IMR-90 (cell line): ENCODE measurements around the gene ADRA1B. TPM values are rescaled to one million over a fixed set of nuclear protein-coding genes. Genes with fewer than 3 reads are reported as not detected.

Experiments used
- ATAC-seq: fragments of 200-7000 bp; cut with Tn5 transposase; 2 replicates; pipeline ENCODE4 v1.9.1; 2020; ENCODE audit warnings: low read depth, mild to moderate bottlenecking, moderate library complexity
- BruUV-seq: library from RNA; stranded (reverse); fragments of 400-500 nt; replicated peaks from 2 replicates; lab custom pipeline; 2021; lab: Mats Ljungman, UMichigan
- CTCF ChIA-PET: fragments of 300-600 bp; formaldehyde crosslinking; extraction: SDS; loops from one replicate; lab custom pipeline; 2021; ENCODE audit warnings: antibody characterized with exemption; lab: Yijun Ruan, JAX
- POLR2A ChIA-PET: fragments of 300-600 bp; sonication (Branson Sonifier 250); formaldehyde crosslinking; loops from one replicate; lab custom pipeline; 2022; ENCODE audit warnings: antibody characterized with exemption; ENCODE audit not compliant: unreplicated experiment; lab: Charles Lee
- DNase-seq: peaks from one replicate; pipeline ENCODE4 v3.0.0; 2013
- H2AFZ ChIP-seq: replicated peaks from 2 replicates; pipeline ENCODE3; 2013; ENCODE audit warnings: low read length, mild to moderate bottlenecking; ENCODE audit not compliant: poor library complexity
- H2AK5ac ChIP-seq: 2 replicates; pipeline ENCODE4 v1.6.1; 2013; ENCODE audit warnings: low read depth, low read length, inconsistent platforms
- H2AK9ac ChIP-seq: replicated peaks from 2 replicates; pipeline ENCODE3; 2013; ENCODE audit warnings: mild to moderate bottlenecking, low read depth, low read length, moderate library complexity; ENCODE audit not compliant: poor library complexity
- H2BK120ac ChIP-seq: 2 replicates; pipeline ENCODE4 v1.6.1; 2013; ENCODE audit warnings: low read depth, low read length, inconsistent platforms
- H2BK15ac ChIP-seq: 3 replicates; pipeline ENCODE4 v1.6.1; 2013; ENCODE audit warnings: low read depth, low read length, inconsistent platforms
- H2BK20ac ChIP-seq: 2 replicates; pipeline ENCODE4 v1.6.1; 2013; ENCODE audit warnings: low read depth, mild to moderate bottlenecking, inconsistent platforms, low read length, moderate library complexity
- H2BK5ac ChIP-seq: 2 replicates; pipeline ENCODE4 v1.6.1; 2013; ENCODE audit warnings: mild to moderate bottlenecking, low read depth, low read length, inconsistent platforms; ENCODE audit not compliant: poor library complexity, severe bottlenecking
- H3K14ac ChIP-seq: replicated peaks from 2 replicates; pipeline ENCODE4 v1.6.1; 2013; ENCODE audit warnings: low read depth, low read length, inconsistent platforms
- H3K18ac ChIP-seq: 2 replicates; pipeline ENCODE4 v1.6.1; 2013; ENCODE audit warnings: low read depth, low read length, control low read depth
- H3K23ac ChIP-seq: 2 replicates; pipeline ENCODE4 v1.6.1; 2013; ENCODE audit warnings: low read depth, low read length, inconsistent platforms
- H3K27ac ChIP-seq: 2 replicates; pipeline ENCODE4 v1.5.1; 2013; ENCODE audit warnings: mild to moderate bottlenecking, control low read depth, low read length; ENCODE audit not compliant: insufficient read depth
- H3K27me3 ChIP-seq: 2 replicates; pipeline ENCODE4 v1.6.1; 2013; ENCODE audit warnings: low read length; ENCODE audit not compliant: control insufficient read depth, insufficient read depth
- H3K36me3 ChIP-seq: 2 replicates; pipeline ENCODE4 v1.6.1; 2013; ENCODE audit warnings: low read length, mixed read lengths; ENCODE audit not compliant: control insufficient read depth, insufficient read depth
- H3K4ac ChIP-seq: 2 replicates; pipeline ENCODE4 v1.6.1; 2013; ENCODE audit warnings: low read depth, low read length, inconsistent platforms
- H3K4me1 ChIP-seq: 2 replicates; pipeline ENCODE4 v1.6.1; 2013; ENCODE audit warnings: low read length, mixed read lengths; ENCODE audit not compliant: control insufficient read depth, insufficient read depth
- H3K4me2 ChIP-seq: 2 replicates; pipeline ENCODE4 v1.6.1; 2013; ENCODE audit warnings: low read depth, mild to moderate bottlenecking, control low read depth, low read length, moderate library complexity
- H3K4me3 ChIP-seq: 2 replicates; pipeline ENCODE4 v1.5.1; 2013; ENCODE audit warnings: low read depth, mild to moderate bottlenecking, control low read depth, low read length, moderate library complexity; ENCODE audit not compliant: insufficient read depth
- H3K56ac ChIP-seq: 2 replicates; pipeline ENCODE4 v1.6.1; 2013; ENCODE audit warnings: low read length, inconsistent platforms; ENCODE audit not compliant: insufficient read depth; ENCODE audit errors: extremely low read depth
- H3K79me1 ChIP-seq, 2 experiments: 2 replicates each; pipeline ENCODE4 v1.6.1; 2013; ENCODE audit warnings: low read length in 2 of 2, inconsistent platforms in 1 of 2, low read depth in 1 of 2
- H3K9ac ChIP-seq: 2 replicates; pipeline ENCODE4 v1.6.1; 2013; ENCODE audit warnings: low read depth, low read length, control low read depth
- H3K9me1 ChIP-seq: 2 replicates; pipeline ENCODE4 v1.6.1; 2013; ENCODE audit warnings: low read length, inconsistent platforms; ENCODE audit not compliant: insufficient read depth
- H3K9me3 ChIP-seq: 2 replicates; pipeline ENCODE4 v1.6.1; 2013; ENCODE audit warnings: low read length; ENCODE audit not compliant: control insufficient read depth, insufficient read depth
- H4K20me1 ChIP-seq: 2 replicates; pipeline ENCODE4 v1.6.1; 2013; ENCODE audit warnings: low read length, inconsistent platforms; ENCODE audit not compliant: insufficient read depth
- H4K5ac ChIP-seq: 2 replicates; pipeline ENCODE4 v1.6.1; 2013; ENCODE audit warnings: mild to moderate bottlenecking, low read depth, low read length, control low read depth
- H4K8ac ChIP-seq, 2 experiments: 2 replicates each; pipeline ENCODE4 v1.6.1; 2013; ENCODE audit warnings: low read depth in 2 of 2, low read length in 2 of 2, control low read depth in 1 of 2, inconsistent platforms in 1 of 2
- H4K91ac ChIP-seq: 2 replicates; pipeline ENCODE4 v1.6.1; 2013; ENCODE audit warnings: low read depth, low read length, inconsistent platforms; ENCODE audit not compliant: insufficient read depth
- CEBPB ChIP-seq: IDR thresholded peaks from 2 replicates; pipeline ENCODE4 v1.6.1; 2012; ENCODE audit warnings: low read depth, low read length, improper control_type of control experiment
- FOS ChIP-seq: fragments of 150-350 bp; IDR thresholded peaks from 2 replicates; pipeline ENCODE4 v1.6.1; 2016; ENCODE audit warnings: low read depth, low read length
- MAZ ChIP-seq: IDR thresholded peaks from 2 replicates; pipeline ENCODE4 v1.6.1; 2012; ENCODE audit warnings: low read depth, mild to moderate bottlenecking, low read length, improper control_type of control experiment, moderate library complexity, borderline replicate concordance
- USF2 ChIP-seq: fragments of 150-350 bp; IDR thresholded peaks from 2 replicates; pipeline ENCODE4 v1.6.1; 2017; ENCODE audit warnings: mild to moderate bottlenecking, antibody characterized with exemption, low read length, low read depth
- dilution Hi-C: fragments of 300-500 bp; cut with HindIII; formaldehyde crosslinking; loops from one replicate; pipeline ENCODE4 v1.14.3; 2018; ENCODE audit warnings: low sequenced_read_pairs; ENCODE audit not compliant: unreplicated experiment
- in situ Hi-C: fragments of 300-500 bp; cut with MboI; formaldehyde crosslinking; loops from 3 replicates; pipeline ENCODE4 v1.14.3; 2019; ENCODE audit warnings: low sequenced_read_pairs, inconsistent platforms, mixed read lengths
- intact Hi-C: fragments of 100-400 bp; cut with micrococcal nuclease; formaldehyde crosslinking; loops from 2 replicates; pipeline ENCODE4 v1.10.0; 2022
- polyA plus RNA-seq, 3 experiments: library from polyadenylated mRNA; depleted of rRNA; stranded (reverse); fragments of >200 nt; gene quantifications; 2 replicates each; pipeline ENCODE4 v1.2.3, GENCODE V29; 2012; ENCODE audit warnings: low replicate concordance in 1 of 3
- total RNA-seq: library from RNA; depleted of rRNA; stranded (reverse); fragments of >200 nt; gene quantifications from 2 replicates; pipeline ENCODE4 v1.2.3, GENCODE V29; 2012

Gene ADRA1B
- total and polyA plus RNA-seq, 2 of the 4 experiments (the other 2 are of a cell fraction): 0.18 to 1.5 TPM

GRCh38 chr5:159874263-159874662, 42.0 kb upstream of the ADRA1B start:
- CTCF ChIA-PET: no interaction called here
- POLR2A ChIA-PET: no interaction called here
- Histone ChIP-seq H2AK5ac (no peak overlapping the region), H4K20me1 (no peaks in the 10 kb centered on the region), H3K4me2 (no peak overlapping the region), H3K4me3 (no peak overlapping the region), H3K23ac (no peak overlapping the region), H2AK9ac (no peak overlapping the region), H3K27ac (no peak overlapping the region), H4K8ac (no peak overlapping the region), H3K9me3 (no peaks in the 10 kb centered on the region), H3K14ac (no peak overlapping the region), H3K9ac (no peak overlapping the region), H4K5ac (no peak overlapping the region), H2AFZ (no peak overlapping the region), H3K36me3 (no peaks in the 10 kb centered on the region), H3K56ac (no peak overlapping the region), H3K27me3 (peaks cover 7% of the 10 kb centered on the region), H3K18ac (no peak overlapping the region), H2BK120ac (no peak overlapping the region), H3K4ac (no peak overlapping the region), H3K4me1 (peaks cover 4% of the 10 kb centered on the region), H2BK5ac (no peak overlapping the region), H4K91ac (no peak overlapping the region), H2BK20ac (no peak overlapping the region), H3K79me1 (no peaks in the 10 kb centered on the region), H3K9me1 (no peaks in the 10 kb centered on the region; the same call in 1 of the 2 replicates), H2BK15ac (no peak overlapping the region)
- BruUV-seq: no TSS peak
- intact Hi-C loops: no loop called here
- ATAC-seq (no peak), DNase-seq (peak; percentile 43)
- dilution Hi-C loops: no loop called here
- TF ChIP-seq USF2: no peak
- TF ChIP-seq FOS: 0 out of 2 replicates have a peak, but pooled peaks have one; percentile 34
- TF ChIP-seq MAZ: no peak
- TF ChIP-seq CEBPB: no peak
- in situ Hi-C loops: no loop called here
